Effector CD8-positive, alpha-beta T cell (primary cell): ENCODE measurements around the gene PTPRF.
A peak's percentile ranks its signal among the peaks of the same experiment; 100 is the strongest.
"Not testable (repeated sequence)": the region's sequence is repeated elsewhere in the genome, so short reads cannot be mapped to it uniquely, and the experiment has no call there.

Source experiments
- DNase-seq: peaks from one replicate; lab custom pipeline; 2025; lab: John Stamatoyannopoulos, UW

PTPRF gene

DNA sequence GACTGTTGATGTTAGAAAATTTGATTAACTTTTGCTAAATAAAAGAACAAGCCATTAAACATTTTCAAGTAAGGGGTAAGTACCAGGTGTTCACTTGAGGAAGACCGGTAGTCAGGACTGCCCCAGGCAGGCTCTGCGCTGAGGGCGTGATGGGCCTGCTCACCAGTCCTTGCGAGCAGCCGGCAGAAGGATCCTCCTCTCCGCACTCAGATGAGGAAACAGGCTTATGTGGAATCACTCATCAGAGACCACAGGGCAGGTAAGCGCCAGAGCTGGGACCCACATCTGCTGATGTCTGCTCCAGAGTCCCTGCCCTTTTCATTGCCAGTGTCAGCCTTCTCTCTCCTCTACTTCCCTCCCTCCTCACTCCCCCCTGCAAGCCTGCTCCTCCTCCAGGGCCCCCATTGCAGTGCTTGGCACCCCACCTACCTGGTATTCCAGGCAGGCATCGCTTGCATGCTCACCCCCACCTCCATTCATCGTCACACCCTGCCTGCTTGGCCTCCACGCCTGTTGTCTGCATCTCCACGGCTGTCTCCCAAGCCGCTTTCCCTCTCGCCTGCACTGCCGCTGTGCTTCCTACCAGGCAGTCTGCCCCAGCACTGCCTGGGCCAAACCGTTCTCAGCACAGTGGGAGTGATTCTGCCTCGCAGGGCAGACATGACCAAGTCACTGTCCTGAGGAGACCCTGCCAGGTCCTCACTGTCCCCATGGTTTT lies 94.5 kb downstream of the PTPRF start:
- DNase-seq = no peak

DNA sequence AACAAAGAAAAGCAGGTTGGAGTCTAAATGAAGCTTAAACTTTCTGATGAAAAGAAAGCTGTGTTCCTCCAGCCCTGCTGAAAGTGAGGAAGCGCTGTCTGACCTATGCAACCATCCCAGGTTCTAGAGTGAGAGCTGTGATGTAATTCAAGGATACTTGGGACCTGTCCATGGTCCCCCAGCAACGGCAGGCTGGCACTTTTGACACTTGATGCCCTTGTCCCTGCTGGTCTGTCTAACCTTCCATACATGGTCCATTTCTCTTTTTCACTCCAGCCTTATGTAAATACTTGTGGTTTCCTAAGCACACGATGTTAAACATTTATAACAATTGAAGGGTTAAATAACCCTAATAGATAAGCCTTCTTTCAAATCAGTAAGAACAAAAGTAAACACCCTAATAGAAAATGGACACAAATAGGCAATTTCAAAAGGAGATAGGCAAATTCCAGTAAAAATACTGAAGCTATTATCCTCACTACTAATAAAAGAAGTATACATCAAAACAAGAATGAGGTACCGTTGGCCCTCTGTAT lies 101.5 kb downstream of the PTPRF start:
- no peak for DNase-seq

DNA sequence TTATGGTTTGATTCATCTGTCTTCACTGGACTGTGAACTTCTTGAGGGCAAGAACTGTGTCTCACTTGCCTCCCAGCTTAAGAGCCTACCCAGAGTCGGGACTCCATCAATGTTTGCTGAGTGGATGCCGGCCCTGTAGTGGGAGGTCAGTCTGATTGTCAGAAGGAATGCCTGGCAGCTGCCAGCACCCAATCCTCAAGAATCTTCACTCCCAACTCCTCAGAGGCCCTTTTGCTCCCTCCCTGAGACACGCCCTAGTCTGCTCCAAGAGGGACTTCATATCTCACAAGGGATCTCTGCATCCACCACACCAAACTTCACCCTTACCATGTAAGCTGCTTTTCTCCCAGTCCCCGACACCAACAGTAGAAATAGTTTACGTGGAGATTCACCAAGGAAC lies 104.0 kb downstream of the PTPRF start:
- no peak for DNase-seq

DNA sequence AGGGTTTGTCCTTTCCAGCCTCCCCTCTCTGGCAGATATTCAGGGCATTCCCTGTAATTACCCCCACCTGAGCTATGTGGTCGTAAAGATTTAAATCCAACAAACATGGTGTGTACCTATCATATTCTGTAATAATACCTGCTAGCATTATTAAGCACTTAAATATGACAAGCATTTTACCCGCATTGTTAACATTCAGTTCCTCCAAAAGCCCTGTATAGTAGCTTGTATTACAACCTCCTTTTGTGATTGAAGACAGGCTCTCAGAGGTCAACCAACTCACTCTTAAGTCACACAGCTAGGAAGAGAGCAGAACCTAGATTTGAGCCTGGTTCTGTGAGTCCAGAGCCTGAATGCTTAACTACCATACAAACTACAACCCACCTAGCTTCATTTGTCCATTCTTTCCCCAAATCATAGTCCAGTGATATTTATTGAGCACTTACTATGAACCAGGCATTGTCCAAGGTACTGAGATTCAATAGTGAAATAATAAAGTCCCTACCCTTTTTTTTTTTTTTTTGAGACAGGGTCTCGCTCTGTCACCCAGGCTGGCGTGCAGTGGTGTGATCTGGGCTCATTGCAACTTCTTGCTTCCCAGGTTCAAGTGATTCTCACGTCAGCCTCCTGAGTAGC lies 105.4 kb downstream of the PTPRF start:
- DNase-seq = no peak

DNA sequence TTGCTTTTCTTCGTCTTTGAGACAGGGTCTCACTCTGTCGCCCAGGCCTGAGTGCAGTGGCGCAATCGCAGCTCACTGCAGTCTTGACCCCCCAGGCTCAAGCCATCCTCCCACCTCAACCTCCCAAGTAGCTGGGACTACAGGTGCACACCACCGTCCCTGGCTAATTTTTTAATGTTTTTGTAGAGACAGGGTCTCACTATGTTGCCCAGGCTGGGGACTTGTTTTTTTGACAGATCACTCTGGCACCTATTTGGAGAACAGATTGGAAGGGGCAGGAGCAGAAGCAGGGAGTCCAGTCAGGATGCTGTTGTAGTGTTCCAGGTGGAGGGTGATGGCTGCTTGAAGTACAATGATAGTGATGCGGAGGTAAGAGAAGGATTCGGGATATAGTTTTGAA lies 106.6 kb downstream of the PTPRF start:
- no peak for DNase-seq

DNA sequence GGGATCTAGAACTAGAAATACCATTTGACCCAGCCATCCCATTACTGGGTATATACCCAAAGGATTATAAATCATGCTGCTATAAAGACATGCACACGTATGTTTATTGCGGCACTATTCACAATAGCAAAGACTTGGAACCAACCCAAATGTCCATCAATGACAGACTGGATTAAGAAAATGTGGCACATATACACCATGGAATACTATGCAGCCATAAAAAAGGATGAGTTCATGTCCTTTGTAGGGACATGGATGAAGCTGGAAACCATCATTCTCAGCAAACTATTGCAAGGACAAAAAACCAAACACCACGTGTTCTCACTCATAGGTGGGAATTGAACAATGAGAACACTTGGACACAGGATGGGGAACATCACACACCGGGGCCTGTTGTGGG lies 107.7 kb downstream of the PTPRF start:
- not testable (repeated sequence) for DNase-seq

DNA sequence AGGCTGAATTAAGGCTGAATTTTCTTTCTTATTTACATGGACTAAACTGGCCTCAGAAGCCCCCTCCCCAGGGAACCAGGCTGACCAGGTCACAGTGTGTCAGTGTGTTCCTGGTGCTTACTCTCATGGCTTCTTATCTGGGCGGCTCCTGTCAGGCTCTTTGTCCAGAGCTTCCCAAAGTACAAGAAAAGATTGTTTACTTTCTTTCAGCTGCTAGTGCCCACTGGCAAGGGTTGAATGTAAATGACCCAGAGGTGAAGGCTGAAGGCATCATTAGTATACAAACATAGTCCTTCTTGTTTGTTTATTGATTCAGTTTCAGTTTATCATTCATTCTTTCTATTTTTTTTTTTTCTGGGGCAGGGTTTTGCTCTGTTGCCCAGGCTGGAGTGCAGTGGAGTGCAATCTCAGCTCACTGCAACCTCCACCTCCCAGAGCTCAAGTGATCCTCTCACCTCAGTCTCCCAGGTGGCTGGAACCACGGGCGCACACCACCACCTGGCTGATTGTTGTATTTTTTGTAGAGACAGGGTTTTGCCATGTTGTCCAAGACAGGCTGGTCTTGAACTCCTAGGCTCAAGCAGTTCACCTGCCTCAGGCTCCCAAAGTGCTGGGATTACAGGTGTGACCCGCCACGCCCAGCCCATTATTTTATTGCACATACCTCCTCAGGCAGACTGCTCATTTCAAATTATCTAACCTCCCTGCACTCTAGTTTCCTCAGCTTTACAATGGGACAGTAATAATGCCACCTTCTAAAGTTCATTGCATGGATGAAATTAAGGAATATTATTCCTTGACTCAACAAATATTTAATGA lies 109.5 kb downstream of the PTPRF start:
- no peak for DNase-seq

DNA sequence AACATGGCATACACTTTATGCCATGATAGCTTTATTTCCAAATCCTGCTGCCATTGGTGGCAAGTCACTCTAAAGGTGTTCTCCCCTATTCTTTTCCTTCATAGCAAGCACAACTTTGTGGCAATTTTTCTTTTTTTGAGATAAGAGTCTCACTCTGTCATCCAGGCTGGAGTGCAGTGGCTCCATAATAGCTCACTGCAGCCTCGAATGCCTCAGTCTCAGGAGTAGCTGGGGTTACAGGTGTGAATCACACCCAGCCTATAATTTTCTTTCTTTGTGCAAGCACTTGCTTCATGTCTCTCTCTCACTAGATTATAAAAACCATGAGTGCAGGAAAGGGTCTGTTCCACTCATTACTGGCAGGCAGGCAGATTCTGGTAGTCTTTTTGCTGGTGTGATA lies 113.9 kb downstream of the PTPRF start:
- no peak for DNase-seq

DNA sequence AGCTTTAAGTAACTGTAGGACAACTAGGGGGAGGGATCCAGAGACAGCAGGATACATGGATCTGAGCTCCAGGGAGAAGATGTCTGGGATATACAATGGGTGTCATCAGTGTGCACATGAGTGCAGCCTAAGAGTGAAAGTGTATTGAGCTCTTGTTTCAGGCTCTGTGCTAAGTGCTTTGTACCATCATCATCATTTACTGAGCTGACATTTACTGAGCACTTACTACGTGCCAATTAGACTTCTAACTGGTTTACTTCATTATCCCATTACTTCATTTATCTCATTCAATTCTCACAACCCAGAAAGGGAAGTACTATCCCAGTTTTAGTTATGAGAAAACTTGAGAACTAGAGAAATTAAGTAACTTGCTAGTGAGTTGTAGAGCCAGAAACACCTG lies 114.8 kb downstream of the PTPRF start:
- DNase-seq = no peak

DNA sequence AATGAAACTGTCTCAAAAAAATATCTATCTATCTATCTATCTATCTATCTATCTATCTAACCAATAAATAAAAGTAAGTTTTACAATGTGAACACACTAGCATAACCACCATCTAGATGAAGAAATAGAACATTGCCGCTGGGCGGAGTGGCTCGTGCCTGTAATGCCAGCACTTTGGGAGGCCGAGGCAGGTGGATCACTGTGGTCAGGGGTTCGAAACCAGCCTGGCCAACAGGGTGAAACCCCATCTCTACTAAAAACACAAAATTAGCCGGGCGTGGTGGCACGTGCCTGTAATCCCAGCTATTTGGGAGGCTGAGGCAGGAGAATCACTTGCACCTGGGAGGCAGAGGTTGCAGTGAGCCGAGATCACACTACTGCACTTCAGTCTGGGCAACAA lies 116.6 kb downstream of the PTPRF start:
- not testable (repeated sequence) for DNase-seq

DNA sequence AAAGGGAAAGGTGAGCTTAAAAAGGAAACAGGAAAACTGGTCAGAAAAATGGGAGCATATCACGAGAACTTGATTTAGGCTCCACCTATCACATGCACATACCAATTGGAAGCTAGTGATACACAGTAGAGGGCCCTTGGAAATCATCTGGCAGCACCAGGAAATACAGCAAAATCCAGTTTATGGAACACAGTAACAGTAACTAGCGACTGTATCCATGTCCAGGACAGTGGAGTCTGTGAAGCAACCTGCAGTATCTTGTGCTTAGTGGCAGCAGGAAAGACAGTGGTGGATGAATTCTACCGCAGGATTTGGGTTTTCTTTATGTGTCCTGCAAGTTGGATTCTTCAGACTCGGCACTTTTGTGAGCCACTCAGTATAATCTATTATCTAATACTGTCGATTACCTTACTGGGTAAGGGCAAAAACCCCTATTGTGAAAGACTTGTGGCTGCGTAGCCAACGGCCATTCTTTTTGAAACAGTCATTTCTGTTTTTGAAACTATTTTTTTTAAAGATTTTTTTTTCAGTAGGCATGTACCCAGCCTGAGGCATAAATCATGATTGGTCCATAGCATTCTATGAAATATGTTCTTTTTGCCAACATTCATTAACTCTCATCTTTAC lies 117.7 kb downstream of the PTPRF start:
- DNase-seq = no peak

DNA sequence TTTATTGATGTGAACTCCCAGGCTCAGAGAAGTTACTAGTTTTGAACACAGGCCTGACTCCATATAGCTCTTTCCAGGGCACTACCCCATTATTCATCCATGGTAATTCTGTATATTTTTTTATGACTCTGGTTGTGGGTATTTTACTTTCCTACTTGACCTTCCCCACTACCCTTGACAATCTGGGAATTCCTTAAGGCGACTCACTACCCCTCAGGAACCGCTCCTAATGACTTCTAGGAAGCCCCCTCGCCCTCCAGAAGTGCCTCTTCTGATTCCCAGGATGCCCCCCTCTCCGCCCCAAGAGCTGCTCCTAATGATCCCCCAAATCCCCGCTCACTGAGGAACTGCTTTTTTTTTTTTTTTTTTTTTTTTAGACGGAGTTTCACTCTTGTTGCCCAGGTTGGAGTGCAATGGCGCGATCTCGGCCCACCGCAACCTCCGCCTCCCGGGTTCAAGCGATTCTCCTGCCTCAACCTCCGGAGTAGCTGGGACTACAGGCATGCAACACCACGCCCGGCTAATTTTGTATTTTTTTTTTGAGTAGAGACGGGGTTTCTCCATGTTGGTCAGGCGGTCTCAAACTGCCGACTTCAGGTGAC lies 118.3 kb downstream of the PTPRF start:
- no peak for DNase-seq

DNA sequence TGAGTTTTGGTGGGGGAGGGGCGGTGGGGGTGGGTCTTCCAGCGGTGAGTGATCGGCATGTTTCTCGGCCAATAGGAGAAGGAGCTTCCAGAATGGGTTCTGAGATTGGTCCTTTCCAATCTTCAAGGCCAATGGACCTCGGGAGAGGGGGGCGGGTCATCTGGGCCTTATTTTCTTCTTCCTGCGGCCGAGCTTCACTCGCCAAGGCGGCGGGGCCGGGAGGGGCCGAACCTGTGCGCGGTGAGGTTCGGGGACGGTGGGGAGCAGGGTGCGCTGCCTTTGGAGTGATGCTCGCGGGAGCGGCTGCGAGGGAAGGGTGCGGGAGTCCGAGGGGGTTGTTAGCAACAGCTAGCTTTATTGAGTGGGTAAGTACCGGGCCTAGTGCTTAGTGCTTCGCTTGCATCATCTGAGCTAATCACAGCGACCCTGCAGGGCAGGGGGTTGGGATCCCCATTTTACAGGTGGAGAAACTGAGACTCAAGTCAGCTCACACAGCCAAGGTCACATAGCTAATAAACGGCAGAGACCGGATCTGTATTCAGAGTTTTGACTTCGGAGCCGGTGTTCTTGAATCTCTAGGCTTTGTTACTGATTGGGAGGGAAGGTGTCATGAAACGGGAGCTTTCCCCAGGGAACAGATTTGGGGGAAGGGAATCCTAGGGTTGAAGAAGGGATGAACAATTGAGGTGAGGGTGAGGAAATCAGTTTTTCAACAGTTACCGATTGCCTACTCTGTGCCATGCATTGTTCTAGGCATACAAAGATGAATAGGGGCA lies 119.8 kb downstream of the PTPRF start:
- DNase-seq = peak; percentile 87

DNA sequence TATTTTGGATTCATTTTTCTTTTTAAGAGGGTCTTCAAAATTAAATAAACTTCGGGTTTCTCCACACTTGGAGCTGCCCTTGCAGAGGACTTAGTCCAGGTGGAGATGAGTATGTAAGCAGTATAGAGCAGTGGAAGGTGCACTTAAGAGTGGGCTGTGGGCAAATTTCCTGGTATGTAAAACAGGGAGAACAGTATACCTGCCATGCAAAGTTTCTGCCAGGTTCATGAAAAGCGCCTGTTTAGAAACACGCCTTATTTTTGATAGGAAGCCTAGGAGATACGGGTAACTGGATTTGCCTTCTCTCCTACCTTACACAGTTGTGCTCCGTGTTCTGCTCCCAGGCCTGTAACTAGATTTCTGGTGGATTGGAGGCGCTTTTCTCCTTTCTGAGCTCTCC lies 120.5 kb downstream of the PTPRF start:
- DNase-seq = no peak

DNA sequence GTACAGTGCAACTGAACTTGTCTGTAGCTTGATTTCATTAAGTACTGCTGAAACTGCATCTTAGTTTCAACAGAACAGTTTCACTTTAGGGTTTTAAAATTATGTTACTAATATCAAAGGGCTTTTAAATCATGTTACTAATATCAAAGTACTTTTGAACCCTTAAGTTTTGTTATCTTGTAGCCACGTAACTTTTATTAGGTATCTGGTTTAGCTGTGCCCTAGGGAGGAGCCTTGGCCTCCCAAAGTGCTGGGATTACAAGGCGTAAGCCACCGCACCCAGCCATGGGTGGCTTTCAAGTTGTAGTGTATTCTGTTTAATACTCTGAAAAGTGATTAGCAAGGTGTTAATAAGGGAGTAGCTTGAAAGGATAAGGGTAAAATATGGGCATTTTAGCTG lies 121.2 kb downstream of the PTPRF start:
- DNase-seq = no peak

DNA sequence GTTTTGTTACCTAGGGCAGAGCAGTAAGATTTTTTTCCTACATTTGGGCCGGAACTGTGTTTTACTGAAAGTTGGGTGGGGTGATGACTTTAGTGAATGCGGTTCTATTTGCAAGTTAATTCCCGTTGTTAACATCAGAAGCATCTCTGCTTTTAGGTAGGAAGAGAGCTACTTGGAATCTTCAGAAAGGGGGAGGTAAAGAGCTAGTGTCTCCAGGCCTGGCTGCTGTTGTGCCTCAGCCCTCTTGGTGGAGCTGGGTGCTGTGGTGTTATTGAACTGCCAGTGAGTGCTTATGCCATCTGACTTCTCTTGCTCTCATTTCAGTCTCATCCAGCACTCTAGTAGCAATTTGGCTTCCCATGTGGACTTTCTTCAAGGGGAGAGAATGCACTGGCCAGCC lies 122.7 kb downstream of the PTPRF start:
- no peak for DNase-seq

DNA sequence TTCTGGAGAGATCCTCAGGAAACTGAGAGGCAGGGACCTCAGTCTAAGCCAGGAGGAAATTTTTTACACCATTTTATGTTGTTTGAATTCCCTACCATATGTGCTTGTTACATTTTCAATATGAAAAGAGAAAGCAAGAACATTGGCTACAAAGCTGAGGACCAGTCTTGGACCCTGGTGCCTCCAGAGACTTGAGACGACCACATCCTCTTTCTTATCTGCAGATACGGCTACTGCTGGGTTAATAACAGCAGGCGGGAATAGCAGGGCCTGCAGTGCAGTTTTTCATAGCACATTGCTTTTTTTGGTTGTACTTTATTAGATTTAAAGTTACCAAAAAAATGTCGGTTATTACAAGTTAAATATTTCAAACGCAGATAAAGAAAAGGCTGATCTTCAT lies 123.2 kb downstream of the PTPRF start:
- no peak for DNase-seq

DNA sequence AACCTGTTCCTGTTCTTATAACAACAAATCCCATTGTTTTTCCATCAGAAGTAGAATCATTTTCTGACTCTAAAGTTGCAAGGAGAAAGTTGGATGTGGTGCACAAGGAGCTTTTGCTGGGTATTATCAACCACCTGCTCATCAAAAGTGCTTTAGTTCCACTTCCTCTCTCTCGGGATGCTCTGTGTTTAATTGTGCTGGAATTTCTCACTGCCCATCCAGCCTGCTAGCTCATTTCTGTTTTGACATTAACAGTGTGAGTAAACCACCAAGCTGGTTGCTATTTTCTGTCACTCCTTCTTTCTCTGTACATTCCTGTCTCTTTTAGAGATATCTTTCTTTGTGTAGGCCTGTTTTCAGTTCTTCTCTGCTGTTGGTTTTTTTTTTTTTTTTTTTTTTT lies 125.3 kb downstream of the PTPRF start:
- DNase-seq = no peak

DNA sequence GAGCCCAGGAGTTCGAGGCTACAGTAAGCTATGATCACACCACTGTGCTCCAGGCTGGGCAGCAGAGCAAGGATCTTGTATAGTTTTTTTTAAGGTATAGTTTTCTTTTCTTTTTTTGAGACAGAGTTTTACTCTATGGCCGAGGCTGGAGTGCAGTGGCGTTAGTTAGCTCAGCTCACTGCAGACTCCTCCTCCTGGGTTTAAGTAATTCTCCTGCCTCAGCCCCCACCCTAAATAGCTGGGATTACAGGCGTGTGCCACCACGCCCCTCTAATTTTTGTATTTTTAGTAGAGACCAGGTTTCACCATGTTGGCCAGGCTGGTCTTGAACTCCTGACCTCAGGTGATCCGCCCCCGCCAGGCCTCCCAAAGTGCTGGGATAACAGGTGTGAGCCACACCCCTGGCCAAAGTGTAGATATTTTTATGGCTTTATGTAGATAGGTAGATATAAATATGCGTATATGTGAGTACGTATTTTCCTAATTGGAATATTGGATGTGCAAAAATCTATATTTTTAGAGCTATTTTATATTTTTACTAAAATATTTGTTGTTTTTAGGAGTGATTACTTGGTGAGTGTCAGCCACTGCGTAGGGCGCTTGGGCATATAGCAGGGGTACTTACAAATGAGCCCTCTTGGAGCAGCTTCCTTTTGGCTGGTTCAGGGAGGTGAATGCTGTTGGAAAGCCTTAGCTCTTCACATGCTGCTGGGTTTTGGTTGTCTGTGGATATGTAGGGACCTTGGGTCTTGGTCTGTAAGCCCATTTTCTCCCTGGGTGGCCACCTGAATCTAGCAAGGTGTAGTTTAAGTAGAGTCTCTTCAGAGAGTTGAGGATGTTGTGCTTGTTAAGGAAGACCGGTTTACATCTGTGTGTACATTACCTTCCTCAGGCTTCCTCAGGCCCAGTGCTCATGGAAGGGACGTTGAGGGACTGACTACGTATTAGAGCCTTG lies 128.8 kb downstream of the PTPRF start:
- DNase-seq = no peak

DNA sequence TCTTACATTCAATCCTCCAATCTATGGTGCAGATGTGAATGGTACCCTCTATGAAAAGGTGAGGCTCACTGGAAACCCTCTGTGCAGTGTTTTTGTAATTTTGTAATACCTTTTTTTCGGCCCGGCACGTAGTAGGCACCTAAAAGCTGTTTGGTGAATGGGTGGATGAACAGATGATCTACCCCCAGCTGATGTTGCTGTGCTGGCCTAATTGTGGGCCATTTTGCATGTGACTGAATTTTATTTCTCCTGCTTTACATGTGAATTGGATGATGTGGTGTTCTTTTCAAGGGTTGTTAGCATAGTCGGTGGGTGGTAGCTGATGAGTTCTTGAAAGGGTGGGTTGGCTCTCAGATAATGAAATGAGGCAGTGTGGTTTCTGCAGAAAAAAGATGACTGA lies 129.7 kb downstream of the PTPRF start:
- no peak for DNase-seq
